ENCODE data around the gene SLC39A12. TPM values are rescaled to one million over a fixed set of nuclear protein-coding genes. Genes with fewer than 3 reads are reported as not detected.
"Not testable (repeated sequence)": the region's sequence is repeated elsewhere in the genome, so short reads cannot be mapped to it uniquely, and the experiment has no call there.

Gene SLC39A12
- polyA plus RNA-seq, 1 donor (not counting 4 experiments of a cell fraction or from before 2014, with no cell fraction given), result 0.07 TPM

GRCh38 chr10:17950726-17951125 is 992 bp upstream of the SLC39A12 start:
- no peaks in the 10 kb centered on the region for H3K27me3 ChIP-seq (ENCODE audit: control insufficient read depth, extremely low read depth, insufficient read depth, low read length)
- no peaks in the 10 kb centered on the region for H4K20me1 ChIP-seq (ENCODE audit: control insufficient read depth, extremely low read depth, insufficient read depth, low read length)
- H3K79me2 ChIP-seq (ENCODE audit: control insufficient read depth, insufficient read depth, low read length), result no peaks in the 10 kb centered on the region
- dilution Hi-C loops (cut with MboI; ENCODE audit: extremely low pct_ligation_motif_present, low sequenced_read_pairs), result no loop called here
- H3K27ac ChIP-seq (ENCODE audit: control insufficient read depth, insufficient read depth, low read length), result no peak overlapping the region
- H3K4me2 ChIP-seq (ENCODE audit: control insufficient read depth, extremely low read depth, insufficient read depth, low read depth, low read length), result no peak overlapping the region
- no peak overlapping the region for H3K9ac ChIP-seq (ENCODE audit: control insufficient read depth, extremely low read depth, insufficient read depth, low read length)
- H3K4me3 ChIP-seq (ENCODE audit: control insufficient read depth in 2 of 3, extremely low read depth in 1 of 3, insufficient read depth in 2 of 3, low read depth in 1 of 3, low read length in 3 of 3), result no peak overlapping the region
- no peaks in the 10 kb centered on the region for H3K9me3 ChIP-seq (ENCODE audit: control insufficient read depth, low read depth, low read length)
- no peaks in the 10 kb centered on the region for H3K4me1 ChIP-seq (ENCODE audit: control insufficient read depth, extremely low read depth, insufficient read depth, low read length)
- H3K9me1 ChIP-seq (ENCODE audit: control insufficient read depth, extremely low read depth, insufficient read depth, low read length), result no peaks in the 10 kb centered on the region
- TF ChIP-seq CTCF (optimal IDR thresholded peaks at IDR 0.05 in 1 of 3, IDR thresholded peaks at IDR 0.05 in 1 of 3, conservative IDR thresholded peaks at IDR 0.05 in 1 of 3; ENCODE audit: extremely low read depth in 1 of 3, insufficient read depth in 2 of 3, low read length in 3 of 3) (no peak), EZH2 (IDR thresholded peaks at IDR 0.05; ENCODE audit: low read length) (no peak)
- FAIRE-seq, result no peak
- no peak overlapping the region for H2AFZ ChIP-seq (ENCODE audit: control insufficient read depth, low read length)
- no peaks in the 10 kb centered on the region for H3K36me3 ChIP-seq (ENCODE audit: control insufficient read depth in 2 of 2, extremely low read depth in 1 of 2, insufficient read depth in 2 of 2, low read length in 2 of 2)
- DNase-seq (ENCODE audit: low read depth, low spot score), result no peak

- H3K9me1 ChIP-seq (ENCODE audit: control insufficient read depth, extremely low read depth, insufficient read depth, low read length); H3K4me2 ChIP-seq (ENCODE audit: control insufficient read depth, extremely low read depth, insufficient read depth, low read depth, low read length); H3K79me2 ChIP-seq (ENCODE audit: control insufficient read depth, insufficient read depth, low read length); H3K4me1 ChIP-seq (ENCODE audit: control insufficient read depth, extremely low read depth, insufficient read depth, low read length); H3K36me3 ChIP-seq (ENCODE audit: control insufficient read depth in 2 of 2, extremely low read depth in 1 of 2, insufficient read depth in 2 of 2, low read length in 2 of 2); H2AFZ ChIP-seq (ENCODE audit: control insufficient read depth, low read length); H3K27ac ChIP-seq (ENCODE audit: control insufficient read depth, insufficient read depth, low read length); H3K9me3 ChIP-seq (ENCODE audit: control insufficient read depth, low read depth, low read length); H3K27me3 ChIP-seq (ENCODE audit: control insufficient read depth, extremely low read depth, insufficient read depth, low read length); H4K20me1 ChIP-seq (ENCODE audit: control insufficient read depth, extremely low read depth, insufficient read depth, low read length); H3K9ac ChIP-seq (ENCODE audit: control insufficient read depth, extremely low read depth, insufficient read depth, low read length); H3K4me3 ChIP-seq (ENCODE audit: control insufficient read depth in 2 of 3, extremely low read depth in 1 of 3, insufficient read depth in 2 of 3, low read depth in 1 of 3, low read length in 3 of 3); FAIRE-seq; dilution Hi-C loops (cut with MboI; ENCODE audit: extremely low pct_ligation_motif_present, low sequenced_read_pairs); DNase-seq (ENCODE audit: low read depth, low spot score): not testable (repeated sequence)
Observed at GRCh38 chr10:17954372-17954771, 2.7 kb downstream of the SLC39A12 start.

- no peaks in the 10 kb centered on the region for H3K79me2 ChIP-seq (ENCODE audit: control insufficient read depth, insufficient read depth, low read length)
- H3K36me3 ChIP-seq (ENCODE audit: control insufficient read depth in 2 of 2, extremely low read depth in 1 of 2, insufficient read depth in 2 of 2, low read length in 2 of 2), result no peaks in the 10 kb centered on the region
- dilution Hi-C loops (cut with MboI; ENCODE audit: extremely low pct_ligation_motif_present, low sequenced_read_pairs), result no loop called here
- H3K9me3 ChIP-seq (ENCODE audit: control insufficient read depth, low read depth, low read length), result no peaks in the 10 kb centered on the region
- no peak for FAIRE-seq
- no peaks in the 10 kb centered on the region for H4K20me1 ChIP-seq (ENCODE audit: control insufficient read depth, extremely low read depth, insufficient read depth, low read length)
- no peaks in the 10 kb centered on the region for H3K9me1 ChIP-seq (ENCODE audit: control insufficient read depth, extremely low read depth, insufficient read depth, low read length)
- no peak overlapping the region for H3K9ac ChIP-seq (ENCODE audit: control insufficient read depth, extremely low read depth, insufficient read depth, low read length)
- H3K4me2 ChIP-seq (ENCODE audit: control insufficient read depth, extremely low read depth, insufficient read depth, low read depth, low read length), result no peak overlapping the region
- no peak overlapping the region for H3K27ac ChIP-seq (ENCODE audit: control insufficient read depth, insufficient read depth, low read length)
- no peak overlapping the region for H2AFZ ChIP-seq (ENCODE audit: control insufficient read depth, low read length)
- no peak overlapping the region for H3K4me3 ChIP-seq (ENCODE audit: control insufficient read depth in 2 of 3, extremely low read depth in 1 of 3, insufficient read depth in 2 of 3, low read depth in 1 of 3, low read length in 3 of 3)
- no peak for DNase-seq (ENCODE audit: low read depth, low spot score)
- H3K4me1 ChIP-seq (ENCODE audit: control insufficient read depth, extremely low read depth, insufficient read depth, low read length), result no peaks in the 10 kb centered on the region
- TF ChIP-seq CTCF (optimal IDR thresholded peaks at IDR 0.05 in 1 of 3, IDR thresholded peaks at IDR 0.05 in 1 of 3, conservative IDR thresholded peaks at IDR 0.05 in 1 of 3; ENCODE audit: extremely low read depth in 1 of 3, insufficient read depth in 2 of 3, low read length in 3 of 3) (no peak), EZH2 (IDR thresholded peaks at IDR 0.05; ENCODE audit: low read length) (no peak)
- no peaks in the 10 kb centered on the region for H3K27me3 ChIP-seq (ENCODE audit: control insufficient read depth, extremely low read depth, insufficient read depth, low read length)
Observed at GRCh38 chr10:17954861-17955260, 3.1 kb downstream of the SLC39A12 start.

Data from keratinocyte (primary cell).